EL (cell line): Measurements from ENCODE around the gene TMEM131.

Source experiments
- DNase-seq: peaks from one replicate; pipeline ENCODE4 v3.0.0-alpha.2; 2016

The TMEM131 gene

GRCh38 chr2:97796465-97797126, 199.2 kb downstream of the TMEM131 start:
- no peak for DNase-seq

- no peak for DNase-seq
These were observed 203.3 kb downstream of the TMEM131 start for GRCh38 chr2:97792416-97792815.

- no peak for DNase-seq
These were observed 206.6 kb downstream of the TMEM131 start for GRCh38 chr2:97788986-97789644.

- DNase-seq, result no peak
These were observed 209.9 kb downstream of the TMEM131 start for GRCh38 chr2:97785818-97786217.

- no peak for DNase-seq
These were observed 210.8 kb downstream of the TMEM131 start for GRCh38 chr2:97784953-97785352.

- DNase-seq, result no peak
These were observed 213.8 kb downstream of the TMEM131 start for GRCh38 chr2:97781981-97782380.

- no peak for DNase-seq
These were observed 216.6 kb downstream of the TMEM131 start for GRCh38 chr2:97779141-97779540.

- no peak for DNase-seq
These were observed 220.7 kb downstream of the TMEM131 start for GRCh38 chr2:97775074-97775473.

- DNase-seq, result no peak
These were observed 221.3 kb downstream of the TMEM131 start for GRCh38 chr2:97774425-97774824.

- DNase-seq, result no peak
These were observed 225.3 kb downstream of the TMEM131 start for GRCh38 chr2:97770445-97770844.

GRCh38 chr2:97769711-97770110, 226.0 kb downstream of the TMEM131 start:
- no peak for DNase-seq

GRCh38 chr2:97769308-97769707, 226.4 kb downstream of the TMEM131 start:
- no peak for DNase-seq

- no peak for DNase-seq
These were observed 229.2 kb downstream of the TMEM131 start for GRCh38 chr2:97766567-97766966.

GRCh38 chr2:97765933-97766332, 229.8 kb downstream of the TMEM131 start:
- no peak for DNase-seq

- no peak for DNase-seq
These were observed 231.0 kb downstream of the TMEM131 start for GRCh38 chr2:97764559-97765263.

- peak; percentile 51 for DNase-seq
These were observed 232.4 kb downstream of the TMEM131 start for GRCh38 chr2:97763176-97763845.

GRCh38 chr2:97761192-97761591, 234.6 kb downstream of the TMEM131 start:
- no peak for DNase-seq

GRCh38 chr2:97760480-97761049, 235.2 kb downstream of the TMEM131 start:
- DNase-seq, result no peak

- no peak for DNase-seq
These were observed 235.9 kb downstream of the TMEM131 start for GRCh38 chr2:97759727-97760407.

GRCh38 chr2:97758131-97758705, 237.5 kb downstream of the TMEM131 start:
- DNase-seq, result no peak

- DNase-seq, result no peak
These were observed 238.7 kb downstream of the TMEM131 start for GRCh38 chr2:97757062-97757461.

- DNase-seq, result no peak
These were observed 240.3 kb downstream of the TMEM131 start for GRCh38 chr2:97755491-97755890.
